WTC11 (cell line): ENCODE data around the gene INPP4B. TPM values are rescaled to one million over a fixed set of nuclear protein-coding genes. Genes with fewer than 3 reads are reported as not detected.

Source experiments
- ATAC-seq: fragments of 200-7000 bp; cut with Tn5 transposase; 2 replicates; pipeline ENCODE4 v1.10.0; 2021; ENCODE audit warnings: mild to moderate bottlenecking, moderate library complexity
- CTCF ChIA-PET: fragments of 300-600 bp; sonication (Branson Sonifier 250); formaldehyde crosslinking; loops from one replicate; lab custom pipeline; 2021; ENCODE audit warnings: antibody characterized with exemption; lab: Charles Lee
- POLR2A ChIA-PET: fragments of 350-600 bp; sonication (Branson Sonifier 250); formaldehyde crosslinking; loops from one replicate; lab custom pipeline; 2021; ENCODE audit warnings: antibody characterized with exemption; lab: Charles Lee
- DNase-seq: peaks from one replicate; pipeline ENCODE4 v3.0.0; 2021; ENCODE audit warnings: low spot score
- H3K27ac Mint-ChIP-seq: 2 replicates; pipeline ENCODE4 v1.8.0; 2021; ENCODE audit warnings: mixed read lengths
- H3K27me3 Mint-ChIP-seq: 2 replicates; pipeline ENCODE4 v1.8.0; 2021; ENCODE audit warnings: low read depth, mild to moderate bottlenecking, moderate library complexity, mixed read lengths
- H3K36me3 Mint-ChIP-seq: 2 replicates; pipeline ENCODE4 v1.8.0; 2021; ENCODE audit warnings: mixed read lengths
- H3K4me1 Mint-ChIP-seq: 2 replicates; pipeline ENCODE4 v1.8.0; 2022; ENCODE audit warnings: mixed read lengths
- H3K4me3 Mint-ChIP-seq: 2 replicates; pipeline ENCODE4 v1.8.0; 2021; ENCODE audit warnings: mild to moderate bottlenecking, moderate library complexity, mixed read lengths
- H3K9me3 Mint-ChIP-seq: 2 replicates; pipeline ENCODE4 v1.8.0; 2021; ENCODE audit warnings: mixed read lengths
- AFF4 ChIP-seq: sonication (generic); formaldehyde crosslinking; IDR thresholded peaks from 2 replicates; pipeline ENCODE4 v1.8.1; 2023; ENCODE audit warnings: mild to moderate bottlenecking, missing genetic modification reagents, borderline replicate concordance
- ATF2 ChIP-seq: sonication (generic); formaldehyde crosslinking; IDR thresholded peaks from 2 replicates; pipeline ENCODE4 v1.8.1; 2022; ENCODE audit warnings: low read depth, missing genetic modification reagents, borderline replicate concordance
- ATF3 ChIP-seq: sonication (generic); formaldehyde crosslinking; conservative IDR thresholded peaks from 2 replicates; pipeline ENCODE4 v1.8.1; 2022; ENCODE audit warnings: mild to moderate bottlenecking, missing genetic modification reagents
- CREM ChIP-seq: sonication (generic); formaldehyde crosslinking; IDR thresholded peaks from 2 replicates; pipeline ENCODE4 v1.8.1; 2022; ENCODE audit warnings: mild to moderate bottlenecking, missing genetic modification reagents, moderate library complexity
- CTCF ChIP-seq: fragments of 200-600 bp; IDR thresholded peaks from 2 replicates; pipeline ENCODE4 v1.8.0; 2022; ENCODE audit warnings: antibody characterized with exemption
- FOXP1 ChIP-seq: sonication (generic); formaldehyde crosslinking; IDR thresholded peaks from 2 replicates; pipeline ENCODE4 v1.8.0; 2022; ENCODE audit warnings: missing genetic modification reagents, mild to moderate bottlenecking, moderate library complexity, borderline replicate concordance
- GABPB1 ChIP-seq: sonication (generic); formaldehyde crosslinking; IDR thresholded peaks from 2 replicates; pipeline ENCODE4 v1.8.1; 2023; ENCODE audit warnings: mild to moderate bottlenecking, missing genetic modification reagents
- GRHL2 ChIP-seq: fragments of 250-450 bp; sonication (Bioruptor Pico); IDR thresholded peaks from 2 replicates; pipeline ENCODE4 v1.8.0; 2022; ENCODE audit warnings: mild to moderate bottlenecking, moderate library complexity; ENCODE audit not compliant: insufficient replicate concordance, severe bottlenecking
- JUN ChIP-seq: sonication (generic); formaldehyde crosslinking; IDR thresholded peaks from 2 replicates; pipeline ENCODE4 v1.8.0; 2023; ENCODE audit warnings: mild to moderate bottlenecking, missing genetic modification reagents
- NFE2L1 ChIP-seq: sonication (generic); formaldehyde crosslinking; IDR thresholded peaks from 2 replicates; pipeline ENCODE4 v1.8.1; 2023; ENCODE audit warnings: missing genetic modification reagents
- NR2C2 ChIP-seq: sonication (generic); formaldehyde crosslinking; IDR thresholded peaks from 2 replicates; pipeline ENCODE4 v1.8.0; 2022; ENCODE audit warnings: mild to moderate bottlenecking, missing genetic modification reagents
- OVOL2 ChIP-seq: fragments of 250-450 bp; sonication (Bioruptor Pico); IDR thresholded peaks from 2 replicates; pipeline ENCODE4 v1.9.0; 2021; ENCODE audit warnings: mild to moderate bottlenecking, borderline replicate concordance
- RORB ChIP-seq: fragments of 250-450 bp; sonication (Bioruptor Pico); IDR thresholded peaks from 2 replicates; pipeline ENCODE4 v1.9.0; 2021; ENCODE audit warnings: mild to moderate bottlenecking
- SOX15 ChIP-seq: fragments of 250-450 bp; sonication (Bioruptor Pico); IDR thresholded peaks from 2 replicates; pipeline ENCODE4 v1.9.0; 2021; ENCODE audit warnings: mild to moderate bottlenecking
- TCF7 ChIP-seq: sonication (generic); formaldehyde crosslinking; IDR thresholded peaks from 2 replicates; pipeline ENCODE4 v1.8.0; 2022; ENCODE audit warnings: mild to moderate bottlenecking, low read depth, missing genetic modification reagents, moderate library complexity
- TEAD1 ChIP-seq: sonication (generic); formaldehyde crosslinking; IDR thresholded peaks from 2 replicates; pipeline ENCODE4 v1.8.0; 2022; ENCODE audit warnings: mild to moderate bottlenecking, missing genetic modification reagents
- TP53 ChIP-seq: sonication (generic); formaldehyde crosslinking; IDR thresholded peaks from 2 replicates; pipeline ENCODE4 v1.8.1; 2023; ENCODE audit warnings: mild to moderate bottlenecking, missing genetic modification reagents
- ZBTB21 ChIP-seq: sonication (generic); formaldehyde crosslinking; IDR thresholded peaks from 2 replicates; pipeline ENCODE4 v1.8.1; 2023; ENCODE audit warnings: mild to moderate bottlenecking, missing genetic modification reagents, borderline replicate concordance
- ZNF121 ChIP-seq: sonication (generic); formaldehyde crosslinking; IDR thresholded peaks from 2 replicates; pipeline ENCODE4 v1.8.0; 2023; ENCODE audit warnings: missing genetic modification reagents
- ZNF396 ChIP-seq: fragments of 250-450 bp; sonication (Bioruptor Pico); IDR thresholded peaks from 2 replicates; pipeline ENCODE4 v1.8.0; 2021; ENCODE audit warnings: mild to moderate bottlenecking, moderate library complexity, borderline replicate concordance
- ZNF671 ChIP-seq: fragments of 250-450 bp; sonication (Bioruptor Pico); IDR thresholded peaks from 2 replicates; pipeline ENCODE4 v1.8.0; 2021; ENCODE audit warnings: mild to moderate bottlenecking
- ZSCAN18 ChIP-seq: fragments of 250-450 bp; sonication (Bioruptor Pico); IDR thresholded peaks from 2 replicates; pipeline ENCODE4 v2.1.2; 2022; ENCODE audit warnings: mild to moderate bottlenecking, moderate library complexity
- total RNA-seq: library from RNA; stranded (reverse); gene quantifications from 3 replicates; pipeline ENCODE4 v1.2.3, GENCODE V29; 2021
- TF ChIP-seq, protein P1 (sequence below): sonication (generic); formaldehyde crosslinking; IDR thresholded peaks from 2 replicates; pipeline ENCODE4 v1.8.0; 2022; ENCODE audit warnings: mild to moderate bottlenecking, missing genetic modification reagents
- TF ChIP-seq, protein P2 (sequence below): sonication (generic); formaldehyde crosslinking; IDR thresholded peaks from 2 replicates; pipeline ENCODE4 v1.8.1; 2022; ENCODE audit warnings: mild to moderate bottlenecking, moderate library complexity, missing genetic modification reagents

Gene INPP4B
- total RNA-seq, 1 experiment from 2014 or later, result 0.92 TPM

- TF ChIP-seq TCF7 (CRISPR knock-in tag), result no peak
- no peak for TF ChIP-seq ZSCAN18 (CRISPR knock-in tag)
- TF ChIP-seq, protein P1, sequence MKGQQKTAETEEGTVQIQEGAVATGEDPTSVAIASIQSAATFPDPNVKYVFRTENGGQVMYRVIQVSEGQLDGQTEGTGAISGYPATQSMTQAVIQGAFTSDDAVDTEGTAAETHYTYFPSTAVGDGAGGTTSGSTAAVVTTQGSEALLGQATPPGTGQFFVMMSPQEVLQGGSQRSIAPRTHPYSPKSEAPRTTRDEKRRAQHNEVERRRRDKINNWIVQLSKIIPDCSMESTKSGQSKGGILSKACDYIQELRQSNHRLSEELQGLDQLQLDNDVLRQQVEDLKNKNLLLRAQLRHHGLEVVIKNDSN (CRISPR knock-in tag), result no peak
Measured at GRCh38 chr4:142687547-142688275, 158.4 kb downstream of the INPP4B start (continued).

DNA sequence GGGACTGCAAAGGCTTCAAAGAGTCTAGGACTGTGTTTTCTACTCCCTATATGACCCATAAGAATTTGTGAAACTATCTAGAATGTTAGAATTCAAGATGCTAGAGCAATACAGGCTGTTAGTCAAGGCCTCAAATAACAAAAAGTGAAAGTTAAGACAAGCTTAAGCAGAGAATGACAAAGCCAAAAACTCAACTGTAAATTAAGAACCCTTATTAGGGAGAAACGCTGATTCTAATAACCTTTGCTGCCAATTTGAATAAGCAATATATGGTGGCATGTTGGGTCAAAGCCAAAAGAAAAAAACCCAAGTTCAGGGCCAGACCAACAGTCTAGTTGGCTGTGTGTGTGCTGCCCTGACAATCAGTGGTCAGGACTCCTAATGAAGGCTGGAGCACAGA, 160.0 kb downstream of the INPP4B start:
- Mint-ChIP-seq H3K27ac (no peak overlapping the region), H3K9me3 (no peaks in the 10 kb centered on the region), H3K4me3 (no peak overlapping the region), H3K4me1 (peaks cover 11% of the 10 kb centered on the region), H3K36me3 (no peaks in the 10 kb centered on the region), H3K27me3 (peaks cover 17% of the 10 kb centered on the region)
- ATAC-seq, result no peak
- TF ChIP-seq OVOL2, result no peak
- no peak for TF ChIP-seq RORB (CRISPR knock-in tag)
- no peak for TF ChIP-seq ZBTB21 (CRISPR knock-in tag)
- TF ChIP-seq JUN (CRISPR knock-in tag), result no peak
- TF ChIP-seq CTCF, result no peak
- no peak for TF ChIP-seq GABPB1 (CRISPR knock-in tag)
- no peak for TF ChIP-seq TP53 (CRISPR knock-in tag)
- no peak for TF ChIP-seq GRHL2 (CRISPR knock-in tag)
- no peak for TF ChIP-seq CREM
- TF ChIP-seq ZNF121, result no peak
- TF ChIP-seq, protein P2, sequence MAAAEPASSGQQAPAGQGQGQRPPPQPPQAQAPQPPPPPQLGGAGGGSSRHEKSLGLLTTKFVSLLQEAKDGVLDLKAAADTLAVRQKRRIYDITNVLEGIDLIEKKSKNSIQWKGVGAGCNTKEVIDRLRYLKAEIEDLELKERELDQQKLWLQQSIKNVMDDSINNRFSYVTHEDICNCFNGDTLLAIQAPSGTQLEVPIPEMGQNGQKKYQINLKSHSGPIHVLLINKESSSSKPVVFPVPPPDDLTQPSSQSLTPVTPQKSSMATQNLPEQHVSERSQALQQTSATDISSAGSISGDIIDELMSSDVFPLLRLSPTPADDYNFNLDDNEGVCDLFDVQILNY, result no peak
- no peak for TF ChIP-seq NR2C2
- TF ChIP-seq, protein P1 (CRISPR knock-in tag), result no peak
- no peak for TF ChIP-seq ZNF396
- CTCF ChIA-PET, result no interaction called here
- no peak for DNase-seq
- POLR2A ChIA-PET, result no interaction called here

- POLR2A ChIA-PET, result no interaction called here
- TF ChIP-seq NFE2L1, result no peak
- no peak for TF ChIP-seq ZNF671 (CRISPR knock-in tag)
- no peak for TF ChIP-seq ATF3
- no peak for TF ChIP-seq ZBTB21 (CRISPR knock-in tag)
- no peak for TF ChIP-seq TEAD1
- TF ChIP-seq AFF4, result no peak
- no peak for TF ChIP-seq FOXP1 (CRISPR knock-in tag)
- TF ChIP-seq SOX15 (CRISPR knock-in tag), result no peak
- TF ChIP-seq ATF2 (CRISPR knock-in tag), result no peak
- no peak for TF ChIP-seq GABPB1 (CRISPR knock-in tag)
Measured at GRCh38 chr4:142683997-142684396, 162.1 kb downstream of the INPP4B start.

More at GRCh38 chr4:142683997-142684396, 162.1 kb downstream of the INPP4B start:
- no peak overlapping the region for H3K27ac Mint-ChIP-seq
- H3K27me3 Mint-ChIP-seq, result peaks cover 13% of the 10 kb centered on the region
- H3K4me1 Mint-ChIP-seq, result no peaks in the 10 kb centered on the region
- no peaks in the 10 kb centered on the region for H3K36me3 Mint-ChIP-seq
- ATAC-seq (no peak), DNase-seq (no peak)
- H3K4me3 Mint-ChIP-seq, result no peak overlapping the region
- no peaks in the 10 kb centered on the region for H3K9me3 Mint-ChIP-seq
- CTCF ChIA-PET, result no interaction called here
